ENCODE data around the gene UTP4. TPM values are rescaled to one million over a fixed set of nuclear protein-coding genes. Genes with fewer than 3 reads are reported as not detected.

The UTP4 gene
- total and polyA plus RNA-seq, 2 of the 8 experiments (the other 6 are each of a cell fraction or from before 2014, with no cell fraction given) = 101 to 118 TPM

DNA sequence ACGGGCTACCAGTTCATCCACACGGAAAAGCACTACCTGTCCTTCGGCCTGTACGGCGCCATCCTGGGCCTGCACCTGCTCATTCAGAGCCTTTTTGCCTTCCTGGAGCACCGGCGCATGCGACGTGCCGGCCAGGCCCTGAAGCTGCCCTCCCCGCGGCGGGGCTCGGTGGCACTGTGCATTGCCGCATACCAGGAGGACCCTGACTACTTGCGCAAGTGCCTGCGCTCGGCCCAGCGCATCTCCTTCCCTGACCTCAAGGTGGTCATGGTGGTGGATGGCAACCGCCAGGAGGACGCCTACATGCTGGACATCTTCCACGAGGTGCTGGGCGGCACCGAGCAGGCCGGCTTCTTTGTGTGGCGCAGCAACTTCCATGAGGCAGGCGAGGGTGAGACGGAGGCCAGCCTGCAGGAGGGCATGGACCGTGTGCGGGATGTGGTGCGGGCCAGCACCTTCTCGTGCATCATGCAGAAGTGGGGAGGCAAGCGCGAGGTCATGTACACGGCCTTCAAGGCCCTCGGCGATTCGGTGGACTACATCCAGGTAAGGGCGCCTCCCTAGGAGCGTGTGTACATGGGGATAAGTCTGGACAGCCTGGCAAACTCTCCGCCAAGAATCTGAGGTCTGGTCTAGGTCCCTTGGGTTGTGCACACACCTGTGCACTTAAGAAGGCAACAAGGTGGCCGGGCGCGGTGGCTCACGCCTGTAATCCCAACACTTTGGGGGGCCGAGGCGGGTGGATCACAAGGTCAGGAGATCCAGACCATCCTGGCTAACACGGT lies 22.8 kb upstream of the UTP4 start:
- Histone ChIP-seq H2BK15ac (ENCODE audit: low read length) (peak overlapping the region; percentile 49; the same call in 1 of the 2 replicates), H3K27me3 (replicated peaks in 1 of 4; ENCODE audit: control insufficient read depth in 3 of 4, extremely low read depth in 1 of 4, insufficient read depth in 3 of 4, low read length in 3 of 4) (no peaks in the 10 kb centered on the region), H4K20me1 (replicated peaks in 1 of 2; ENCODE audit: control insufficient read depth in 1 of 2, insufficient read depth in 2 of 2, low read length in 2 of 2) (peaks cover 10 to 20% of the 10 kb centered on the region in 2 experiments), H3K27ac (ENCODE audit: low read depth, low read length) (no peak overlapping the region), H3K4me1 (replicated peaks in 1 of 4; ENCODE audit: control insufficient read depth in 3 of 4, insufficient read depth in 4 of 4, low read length in 3 of 4) (peaks cover 4 to 19% (median 12%) of the 10 kb centered on the region in 4 experiments), H2BK12ac (ENCODE audit: low read depth, low read length) (no peak overlapping the region), H3K4me3 (ENCODE audit: extremely low read depth in 1 of 4, insufficient read depth in 2 of 4, low read depth in 3 of 4, low read length in 4 of 4) (no peak overlapping the region), H2AK5ac (ENCODE audit: low read depth, low read length) (0 out of 2 replicates have a peak overlapping the region, but pooled peaks have one; percentile 32), H3K79me2 (ENCODE audit: control insufficient read depth in 1 of 2, insufficient read depth in 2 of 2, low read length in 2 of 2) (peaks cover 11 to 53% of the 10 kb centered on the region in 2 experiments; a peak in 3 of 4 replicates), H3K14ac (ENCODE audit: insufficient read length) (no peak overlapping the region), H4K8ac (ENCODE audit: extremely low read depth, insufficient read depth, low read length) (peak overlapping the region; percentile 62), H2BK5ac (ENCODE audit: low read depth, low read length) (peak overlapping the region; percentile 93; the same call in 1 of the 2 replicates), H3K79me1 (ENCODE audit: low read depth, low read length) (peaks cover 23% of the 10 kb centered on the region), H4K91ac (replicated peaks; ENCODE audit: insufficient read length, low read length) (peak overlapping the region; percentile 70), H4K5ac (ENCODE audit: insufficient read length, low read depth, low read length) (no peak overlapping the region), H3K36me3 (ENCODE audit: control insufficient read depth in 2 of 4, insufficient read depth in 4 of 4, low read length in 3 of 4) (peaks cover 21 to 46% (median 38%) of the 10 kb centered on the region in 4 experiments), H3K18ac (ENCODE audit: extremely low read depth, low read length) (peak overlapping the region; percentile 42; the same call in 1 of the 2 replicates), H2BK120ac (replicated peaks; ENCODE audit: low read depth, low read length) (no peak overlapping the region), H3K4me2 (ENCODE audit: insufficient read depth in 1 of 2, low read depth in 2 of 2, low read length in 2 of 2) (peak overlapping the region in 1 of 2 experiments; percentile 98; a peak in 1 of 4 replicates), H3K56ac (replicated peaks; ENCODE audit: insufficient read length, low read depth, low read length) (no peak overlapping the region), H3K23ac (ENCODE audit: insufficient read length) (no peak overlapping the region), H2AFZ (ENCODE audit: low read length) (no peak overlapping the region), H3K9ac (replicated peaks in 1 of 4; ENCODE audit: extremely low read depth in 1 of 4, low read depth in 3 of 4, low read length in 3 of 4) (no peak overlapping the region; a peak in 1 of 7 replicates), H2BK20ac (ENCODE audit: low read length) (no peak overlapping the region), H3K23me2 (ENCODE audit: low read depth, low read length) (peaks cover 21% of the 10 kb centered on the region), H3K9me3 (ENCODE audit: insufficient read depth in 2 of 2, low read depth in 1 of 2, low read length in 1 of 2) (no peaks in the 10 kb centered on the region), H3K4ac (replicated peaks; ENCODE audit: insufficient read length, low read depth, low read length) (no peak overlapping the region)
- DNase-seq (ENCODE audit: low read depth in 1 of 2, low spot score in 2 of 2) = no peak
- WGBS, 2 experiments (ENCODE audit: extremely low coverage in 1 of 2, insufficient coverage in 1 of 2, insufficient read length in 1 of 2, insufficient replicate concordance in 2 of 2, low coverage in 1 of 2, low lambda C conversion rate in 2 of 2, missing lambda C conversion rate in 1 of 2) = 96% methylated on average over 40 of the region's 48 CpGs; no CpG with 5 or more reads in 1 of the 2 experiments
- no peak for TF ChIP-seq EGR1 (IDR thresholded peaks at IDR 0.05; ENCODE audit: borderline replicate concordance, low read depth, low read length)
- no peak for TF ChIP-seq RXRA (IDR thresholded peaks at IDR 0.05; ENCODE audit: insufficient read depth, low read depth, low read length)
- TF ChIP-seq, protein P1, sequence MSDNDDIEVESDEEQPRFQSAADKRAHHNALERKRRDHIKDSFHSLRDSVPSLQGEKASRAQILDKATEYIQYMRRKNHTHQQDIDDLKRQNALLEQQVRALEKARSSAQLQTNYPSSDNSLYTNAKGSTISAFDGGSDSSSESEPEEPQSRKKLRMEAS (IDR thresholded peaks at IDR 0.05) = no peak
- TF ChIP-seq SP4 (IDR thresholded peaks at IDR 0.05; ENCODE audit: low read length) = no peak
- TF ChIP-seq CEBPB (IDR thresholded peaks at IDR 0.05; ENCODE audit: low read depth, low read length) = no peak
- TF ChIP-seq CHD2 (IDR thresholded peaks at IDR 0.05; ENCODE audit: low read length) = no peak
- no peak for TF ChIP-seq CBX8 (IDR thresholded peaks at IDR 0.05; ENCODE audit: borderline replicate concordance, low read depth, low read length)
- TF ChIP-seq TAF7 (optimal IDR thresholded peaks at IDR 0.05; ENCODE audit: borderline replicate concordance, low read depth, low read length) = no peak
- no peak for TF ChIP-seq POLR2AphosphoS5 (IDR thresholded peaks at IDR 0.05; ENCODE audit: low read depth, low read length)
- no peak for TF ChIP-seq RFX5 (IDR thresholded peaks at IDR 0.05; ENCODE audit: borderline replicate concordance, low read depth, low read length)
- TF ChIP-seq CREB1 (IDR thresholded peaks at IDR 0.05) = no peak
- CTCF ChIA-PET (ENCODE audit: partially characterized antibody) = interaction anchor here (0.5 to 10.6 kb wide), 13 partner anchors 12 to 207 kb away, joined by 3 to 174 read pairs (median 6); no protein-coding TSS in a partner anchor
- POLR2A ChIA-PET (ENCODE audit: partially characterized antibody) = interaction anchor here (1.0 to 6.1 kb wide), 12 partner anchors 8 to 121 kb away, joined by 3 to 38 read pairs (median 11); no protein-coding TSS in a partner anchor
- FAIRE-seq = no peak

Measured in H1 (cell line).